GM19025 (cell line): ENCODE data around the gene ZNF367.

Experiments used
- ATAC-seq: cut with Tn5 transposase; IDR thresholded peaks from one replicate; pipeline ENCODE4 v1.9.1; 2021; ENCODE audit warnings: mild to moderate bottlenecking, low read depth, moderate library complexity; ENCODE audit not compliant: unreplicated experiment

The ZNF367 gene

GRCh38 chr9:96418083-96418919, at the start of gene ZNF367:
Gene ZNF367, minus strand, starts transcription at chr9:96418370. Its CDS starts 338 bp downstream, at chr9:96418032.
- ATAC-seq, result peak; percentile 63

GRCh38 chr9:96467784-96468183, 49.6 kb upstream of the ZNF367 start:
- ATAC-seq, result no peak

- no peak for ATAC-seq
Observed at GRCh38 chr9:96464426-96464825, 46.3 kb upstream of the ZNF367 start.

- no peak for ATAC-seq
Observed at GRCh38 chr9:96462541-96462940, 44.4 kb upstream of the ZNF367 start.

- no peak for ATAC-seq
Observed at GRCh38 chr9:96461336-96461735, 43.2 kb upstream of the ZNF367 start.

GRCh38 chr9:96460882-96461281, 42.7 kb upstream of the ZNF367 start:
- ATAC-seq, result no peak

GRCh38 chr9:96460470-96460869, 42.3 kb upstream of the ZNF367 start:
- no peak for ATAC-seq

- ATAC-seq, result no peak
Observed at GRCh38 chr9:96459268-96460007, 41.3 kb upstream of the ZNF367 start.

- no peak for ATAC-seq
Observed at GRCh38 chr9:96458226-96458625, 40.1 kb upstream of the ZNF367 start.

GRCh38 chr9:96457266-96457665, 39.1 kb upstream of the ZNF367 start:
- ATAC-seq, result no peak

- no peak for ATAC-seq
Observed at GRCh38 chr9:96453625-96454024, 35.5 kb upstream of the ZNF367 start.

GRCh38 chr9:96450613-96451528, 32.7 kb upstream of the ZNF367 start:
- ATAC-seq, result no peak

GRCh38 chr9:96449845-96450612, 31.9 kb upstream of the ZNF367 start, which contains the start of gene HABP4:
Gene HABP4, plus strand, starts transcription at chr9:96450169. Its CDS starts 111 bp downstream, at chr9:96450280.
- peak; percentile 99 for ATAC-seq

GRCh38 chr9:96449523-96449844, 31.3 kb upstream of the ZNF367 start:
- ATAC-seq, result peak; percentile 5

- no peak for ATAC-seq
Observed at GRCh38 chr9:96448546-96449170, 30.5 kb upstream of the ZNF367 start.

GRCh38 chr9:96447406-96447805, 29.2 kb upstream of the ZNF367 start:
- ATAC-seq, result no peak

GRCh38 chr9:96442491-96442890, 24.3 kb upstream of the ZNF367 start:
- ATAC-seq, result no peak

- ATAC-seq, result no peak
Observed at GRCh38 chr9:96441798-96442445, 23.8 kb upstream of the ZNF367 start.

GRCh38 chr9:96440671-96441199, 22.6 kb upstream of the ZNF367 start:
- no peak for ATAC-seq
